ENCODE data around the gene TNFAIP1.
"Not testable (repeated sequence)": the region's sequence is repeated elsewhere in the genome, so short reads cannot be mapped to it uniquely, and the experiment has no call there.

Gene TNFAIP1

DNA sequence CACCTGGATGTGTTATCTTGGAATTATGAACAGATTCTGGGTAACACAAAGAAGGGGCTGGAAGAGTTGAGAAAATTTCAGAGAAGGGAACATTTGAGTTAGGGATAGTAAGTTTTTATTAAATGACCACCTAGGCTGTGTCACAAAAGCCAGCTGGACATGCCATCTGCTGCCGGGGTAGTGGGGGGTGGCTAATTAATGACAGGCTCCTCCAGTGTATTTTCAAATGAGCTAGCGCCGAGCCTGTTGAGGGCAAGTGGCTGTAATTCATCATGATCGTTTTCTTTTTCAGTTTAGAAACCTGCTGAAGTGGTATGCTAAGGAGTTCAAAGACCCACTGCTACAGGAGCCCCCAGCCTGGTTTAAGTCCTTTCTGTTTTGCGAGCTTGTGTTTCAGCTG, 10.3 kb upstream of the TNFAIP1 start:
- DNase-seq = no peak

DNA sequence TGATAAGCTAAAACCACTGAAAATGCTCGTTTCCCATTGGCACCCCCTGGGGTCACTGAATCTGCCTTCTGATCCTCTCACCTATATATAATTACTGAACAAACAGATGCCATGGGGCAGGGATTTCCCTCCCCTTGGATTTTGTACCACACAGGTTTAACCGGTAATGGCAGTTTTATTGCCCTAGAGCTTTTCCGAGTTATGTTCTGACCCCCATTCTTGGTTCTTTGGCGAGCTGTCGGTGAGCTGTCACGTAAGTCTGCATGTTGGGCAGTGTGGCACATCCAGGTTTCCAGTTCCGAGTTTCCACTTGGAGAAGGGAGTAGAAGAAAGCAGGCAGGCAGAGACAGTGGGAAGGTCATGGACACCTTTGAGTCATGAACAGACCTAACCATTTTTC, 9.4 kb upstream of the TNFAIP1 start:
- DNase-seq = no peak

DNA sequence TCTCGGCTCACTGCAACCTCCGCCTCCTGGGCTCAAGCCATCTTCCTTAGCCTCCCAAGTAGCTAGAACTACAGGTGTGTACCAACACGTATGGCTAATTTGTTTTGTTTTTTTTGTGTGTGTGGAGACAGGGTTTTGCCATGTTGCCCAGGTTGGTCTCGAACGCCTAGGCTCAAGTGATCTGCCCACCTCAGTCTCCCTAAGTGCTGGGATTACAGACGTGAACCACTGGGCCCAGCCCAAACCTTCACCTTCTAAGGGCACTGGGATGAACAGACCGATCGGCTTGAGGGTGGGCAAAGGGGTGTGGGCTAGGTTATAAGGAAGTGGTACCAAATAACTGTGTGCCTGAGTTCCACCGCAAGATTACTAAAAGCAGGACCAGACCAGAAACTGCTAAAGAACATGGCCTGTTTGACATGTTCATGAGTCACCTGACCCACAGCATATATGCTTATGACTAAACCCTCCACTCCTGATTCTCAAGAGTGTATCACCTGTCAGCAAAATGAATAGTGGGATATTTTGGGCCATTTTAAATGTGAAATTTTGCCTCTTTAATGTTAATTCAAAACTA, 8.4 kb upstream of the TNFAIP1 start:
- DNase-seq = no peak

DNA sequence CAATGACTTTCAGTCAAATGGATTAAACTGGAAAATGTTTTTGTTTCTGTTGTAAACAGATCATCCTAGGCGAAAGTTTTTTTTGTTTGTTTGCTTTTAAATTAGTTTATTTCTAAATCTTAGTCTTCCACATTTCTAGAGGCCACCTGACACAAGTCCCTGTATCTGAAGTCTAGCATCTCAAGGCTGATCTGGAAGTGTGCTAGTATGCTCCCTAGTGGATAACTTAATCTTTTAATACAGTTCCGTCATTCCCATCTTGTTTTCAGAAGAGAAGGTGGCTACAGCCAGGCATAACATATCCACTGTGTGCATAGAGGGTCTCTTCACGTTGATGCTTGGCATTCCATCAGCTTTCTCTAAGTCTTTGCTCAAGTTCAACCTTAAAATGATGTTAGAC, 7.9 kb upstream of the TNFAIP1 start:
- no peak for DNase-seq

DNA sequence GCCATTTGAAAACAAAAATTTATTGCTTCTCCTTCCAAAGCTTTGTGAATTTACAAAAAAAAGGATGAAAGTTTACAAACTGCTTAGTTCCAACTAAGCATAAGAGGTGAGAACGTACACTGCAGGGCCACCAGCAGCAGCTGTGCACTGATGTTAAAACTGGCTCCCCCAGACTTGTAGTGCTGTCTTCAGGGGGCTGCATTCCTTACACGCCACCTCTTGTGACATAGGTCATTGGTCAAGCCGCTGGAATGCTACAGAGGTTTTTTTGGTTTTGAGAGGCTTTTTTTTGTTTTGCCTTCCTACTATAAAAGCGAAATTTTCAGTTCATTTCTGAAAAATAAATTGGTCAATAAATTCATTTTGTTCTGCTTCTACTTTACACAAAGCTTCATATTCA, 7.2 kb upstream of the TNFAIP1 start:
- no peak for DNase-seq

DNA sequence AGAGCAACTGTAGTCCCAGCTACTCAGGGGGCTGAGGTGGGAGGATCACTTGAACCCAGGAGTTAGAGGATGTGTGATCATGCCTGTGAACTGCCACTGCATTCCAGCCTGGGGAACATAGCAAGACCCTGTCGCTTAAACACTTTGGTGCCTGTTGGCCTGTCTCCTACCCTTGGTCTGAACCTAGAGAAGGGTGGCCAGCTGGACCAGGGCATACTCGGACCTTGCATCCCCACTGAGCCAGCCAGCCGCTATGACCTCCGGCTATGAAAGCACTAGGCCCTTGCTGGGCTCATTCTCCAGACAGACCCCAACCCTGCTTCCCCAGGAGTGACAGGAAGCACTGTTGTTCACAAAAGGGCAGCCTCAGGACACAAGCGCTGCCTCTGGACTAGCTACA, 4.9 kb upstream of the TNFAIP1 start:
- no peak for DNase-seq

DNA sequence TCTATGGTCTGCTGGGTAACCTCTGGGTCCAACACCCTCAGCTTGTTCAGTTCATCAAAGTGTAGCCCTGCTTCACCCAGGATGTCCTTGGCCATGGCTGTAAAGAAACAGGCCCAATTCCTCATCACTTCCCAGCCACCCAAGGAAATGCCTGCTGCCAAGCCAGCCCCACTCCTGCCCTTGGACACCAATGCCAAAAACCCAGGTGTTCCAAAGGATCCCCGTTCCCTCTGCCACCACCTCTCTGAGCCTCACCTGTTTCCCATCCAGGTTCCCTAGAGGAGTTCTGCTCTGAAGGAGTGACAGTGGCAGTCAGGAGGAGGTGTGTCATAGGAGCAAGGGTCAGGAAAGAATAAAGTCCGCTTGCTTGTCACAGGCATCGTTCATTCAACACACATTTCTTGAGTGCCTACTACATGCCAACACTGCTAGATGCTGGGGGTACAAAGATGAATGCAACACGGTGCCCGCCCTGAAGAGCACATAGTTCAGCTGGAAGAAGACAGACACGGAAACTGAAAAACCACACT, 3.6 kb upstream of the TNFAIP1 start:
- no peak for DNase-seq

DNA sequence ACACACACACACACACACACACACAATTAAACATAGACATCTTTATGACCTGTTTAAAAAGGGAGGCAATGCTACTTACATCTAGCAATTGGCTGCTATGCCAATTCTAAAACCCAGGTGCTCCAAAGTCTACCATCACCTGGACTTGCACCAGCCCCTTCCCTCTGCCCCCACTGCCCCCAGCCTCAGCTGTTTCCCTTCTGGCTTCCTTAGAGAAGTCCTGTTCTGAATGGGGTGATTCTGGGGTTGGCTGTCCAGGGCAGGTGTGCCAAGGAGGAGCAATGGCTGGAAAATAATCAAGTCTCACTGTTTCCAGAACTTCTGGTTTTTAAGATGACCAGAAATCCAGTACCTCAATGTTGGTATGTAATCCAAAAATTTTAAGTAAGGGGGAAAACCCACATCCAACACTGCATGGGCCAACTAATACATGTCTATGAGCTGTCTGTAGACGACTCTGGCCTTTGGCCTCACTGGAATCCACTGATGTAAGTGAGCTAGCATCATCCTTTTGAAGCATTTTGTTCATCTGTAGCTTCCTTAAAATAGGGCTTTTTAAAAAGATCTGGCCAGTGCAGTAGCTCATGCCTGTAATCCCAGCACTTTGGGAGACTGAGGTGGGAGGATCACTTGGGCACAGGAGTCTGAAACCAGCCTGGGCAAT, 2.3 kb upstream of the TNFAIP1 start:
- DNase-seq = no peak

DNA sequence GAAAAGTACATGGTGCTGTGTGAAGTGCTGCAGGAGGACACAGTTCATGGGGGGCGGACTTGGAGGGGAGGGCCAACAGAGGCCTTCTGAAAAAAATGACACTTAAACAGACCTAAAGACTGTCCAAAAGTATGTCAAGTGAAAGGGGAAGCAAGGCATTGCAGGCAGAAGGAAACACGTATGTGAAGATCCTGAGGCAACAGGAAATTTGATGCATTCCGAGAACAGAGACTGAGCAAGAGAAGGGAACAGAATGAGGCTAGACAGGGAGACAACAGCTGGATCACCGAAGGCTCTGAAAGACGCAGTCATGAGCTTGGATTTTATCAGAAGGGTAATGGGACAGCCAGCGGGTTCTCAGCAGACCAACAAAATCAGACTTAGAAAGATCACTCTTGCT, 1.4 kb upstream of the TNFAIP1 start:
- DNase-seq = no peak

DNA sequence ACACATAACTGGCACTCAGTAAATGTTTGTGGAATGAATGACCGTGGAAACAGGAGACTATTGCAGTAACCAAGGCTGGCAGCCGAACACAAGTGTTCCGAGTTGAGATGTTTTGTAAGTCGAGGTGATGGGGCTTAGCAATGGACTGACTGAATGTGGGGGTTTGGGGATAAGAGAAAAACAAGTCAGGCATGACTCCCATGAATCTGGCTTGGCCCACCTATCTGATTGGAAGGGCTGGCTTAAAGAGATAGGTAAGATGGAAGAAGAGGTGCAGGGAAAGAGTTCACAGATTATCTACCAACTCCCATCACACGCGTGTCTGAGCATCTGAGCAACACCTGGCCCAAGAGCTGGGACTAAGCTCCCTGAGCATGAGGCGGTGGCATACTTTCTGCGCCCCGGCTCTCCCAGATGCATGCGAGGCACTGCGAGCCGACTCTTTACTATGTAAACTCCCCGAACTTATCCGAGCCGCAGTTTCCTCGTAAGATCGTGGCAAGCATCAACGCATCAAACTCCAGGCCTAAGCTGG, 828 bp upstream of the TNFAIP1 start:
- no peak for DNase-seq

DNA sequence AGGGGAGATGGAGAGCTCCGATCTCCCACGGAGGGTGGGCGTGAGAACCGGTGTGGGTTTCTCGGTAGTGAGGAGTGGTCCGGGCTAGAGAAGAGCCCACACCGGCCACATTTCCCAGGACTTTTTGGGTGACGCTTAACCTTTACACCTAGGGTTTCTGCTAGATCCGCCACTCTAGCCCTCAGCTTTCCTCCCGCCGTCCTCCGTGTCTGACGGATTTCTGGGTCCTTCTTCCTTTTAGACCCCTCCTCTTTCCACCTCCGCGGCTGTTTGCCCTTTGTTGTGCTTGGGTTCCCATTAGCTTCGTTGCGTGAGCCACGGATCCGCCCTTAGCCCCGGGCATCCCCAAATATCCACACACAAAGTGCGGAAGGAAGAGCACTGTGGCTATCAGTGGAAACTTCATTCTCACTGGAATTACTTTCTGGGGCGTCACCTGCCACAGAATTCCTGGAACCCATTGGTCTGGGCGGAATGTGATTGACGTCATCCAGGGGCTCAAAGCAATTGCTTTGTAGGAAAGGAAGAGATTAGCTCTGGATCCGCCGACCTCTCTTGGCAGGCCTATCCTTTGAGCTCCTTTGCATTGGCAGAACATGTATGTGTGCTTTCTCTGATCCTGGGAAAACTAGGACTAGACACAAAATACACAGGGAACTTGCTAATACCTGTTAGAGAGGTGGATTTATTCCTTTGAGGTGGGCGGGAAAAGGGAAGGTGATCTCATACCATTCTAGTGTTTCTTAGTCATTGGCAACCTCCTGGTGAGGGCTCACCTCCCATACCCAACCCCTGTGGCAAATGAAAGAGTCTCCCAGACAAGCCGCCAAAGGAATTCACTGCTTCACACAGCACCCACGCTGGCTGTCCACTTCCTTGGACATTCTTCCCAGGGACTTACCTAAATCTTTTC, 654 bp downstream of the TNFAIP1 start:
- DNase-seq = no peak

DNA sequence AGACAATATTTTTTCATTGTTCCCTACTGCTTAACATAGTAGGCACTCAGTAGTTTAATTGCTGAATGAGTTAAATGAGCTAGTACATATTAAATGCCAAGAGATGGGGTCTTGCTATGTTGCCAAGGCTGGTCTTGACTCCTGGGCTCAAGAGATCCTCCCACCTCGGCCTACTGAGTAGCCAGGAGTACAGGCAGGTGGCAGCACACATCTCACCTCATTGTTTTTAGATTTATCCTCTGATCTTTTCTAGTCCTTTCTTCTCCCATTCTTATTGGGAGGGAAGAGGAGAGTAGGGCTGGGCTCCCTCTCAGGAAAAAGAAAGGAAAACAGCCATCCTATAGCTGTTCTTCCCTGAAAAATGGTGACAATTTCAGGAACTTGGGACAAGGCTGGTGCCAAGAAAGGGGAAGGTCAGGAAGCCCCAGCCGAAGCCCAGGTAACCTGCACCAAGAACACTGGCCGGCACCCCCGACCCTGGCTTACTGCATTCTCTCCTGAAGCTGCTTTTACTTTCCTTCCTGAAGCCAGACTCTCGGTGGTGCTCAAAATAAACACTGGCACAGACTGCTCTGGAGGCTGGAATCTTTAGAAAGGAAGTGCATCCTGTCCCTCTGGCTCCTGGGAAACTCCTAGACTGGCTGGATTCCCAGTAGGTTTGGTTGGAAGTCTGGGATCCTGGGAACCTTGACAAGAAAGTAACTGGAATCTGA, 2.7 kb downstream of the TNFAIP1 start:
- DNase-seq = no peak

DNA sequence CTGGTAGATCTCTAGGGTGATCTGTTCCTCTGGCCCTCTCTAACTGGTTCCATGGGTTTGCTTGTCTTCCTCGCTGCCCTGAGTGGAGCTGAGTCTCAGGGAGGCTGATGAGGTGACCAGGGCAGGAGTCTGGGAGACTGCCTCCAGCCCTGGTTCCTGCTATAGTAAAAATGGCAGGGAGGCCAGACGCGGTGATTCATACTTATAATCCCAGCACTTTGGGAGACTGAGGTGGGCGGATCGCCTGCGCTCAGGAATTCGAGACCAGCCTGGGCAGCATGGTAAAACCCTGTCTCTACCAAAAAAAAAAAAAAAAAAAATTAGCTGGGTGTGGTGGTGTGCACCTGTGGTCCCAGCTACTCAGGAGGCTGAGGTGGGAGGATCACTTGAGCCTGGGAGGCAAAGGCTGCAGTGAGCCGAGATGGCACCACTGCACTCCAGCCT, 3.2 kb downstream of the TNFAIP1 start:
- not testable (repeated sequence) for DNase-seq

DNA sequence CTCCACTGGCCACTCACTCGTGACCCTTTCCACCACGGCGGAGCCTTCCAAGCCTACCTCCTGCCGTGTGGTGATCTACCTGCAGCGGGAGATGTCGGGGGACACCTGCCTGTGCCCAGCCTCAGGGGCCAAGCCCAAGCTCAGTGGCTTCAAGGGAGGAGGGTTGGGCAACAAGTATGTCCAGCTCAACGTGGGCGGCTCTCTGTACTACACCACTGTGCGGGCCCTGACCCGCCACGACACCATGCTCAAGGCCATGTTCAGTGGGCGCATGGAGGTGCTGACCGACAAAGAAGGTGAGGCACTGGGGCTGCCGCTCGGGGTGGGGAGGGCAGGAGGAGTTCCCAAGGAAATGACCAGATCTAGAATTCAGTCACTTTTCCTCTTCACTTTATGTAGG, 3.9 kb downstream of the TNFAIP1 start:
- no peak for DNase-seq

DNA sequence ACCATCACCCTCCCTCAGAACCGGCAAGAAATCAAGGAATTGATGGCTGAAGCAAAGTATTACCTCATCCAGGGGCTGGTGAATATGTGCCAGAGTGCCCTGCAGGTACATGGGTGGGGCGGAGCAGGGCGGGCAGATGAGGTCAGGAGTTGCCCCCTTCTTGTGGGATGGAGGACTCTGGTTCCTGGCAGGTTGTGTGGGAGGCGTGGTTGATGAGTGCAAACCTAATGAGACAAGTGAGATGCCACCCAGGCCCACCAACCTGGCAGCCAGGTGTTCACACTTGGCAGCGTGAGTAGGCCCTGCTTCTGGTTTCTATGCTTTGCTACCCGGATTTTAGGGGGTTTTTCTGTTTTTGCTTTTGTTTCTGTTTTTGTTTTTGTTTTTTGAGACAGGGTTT, 4.8 kb downstream of the TNFAIP1 start:
- no peak for DNase-seq

DNA sequence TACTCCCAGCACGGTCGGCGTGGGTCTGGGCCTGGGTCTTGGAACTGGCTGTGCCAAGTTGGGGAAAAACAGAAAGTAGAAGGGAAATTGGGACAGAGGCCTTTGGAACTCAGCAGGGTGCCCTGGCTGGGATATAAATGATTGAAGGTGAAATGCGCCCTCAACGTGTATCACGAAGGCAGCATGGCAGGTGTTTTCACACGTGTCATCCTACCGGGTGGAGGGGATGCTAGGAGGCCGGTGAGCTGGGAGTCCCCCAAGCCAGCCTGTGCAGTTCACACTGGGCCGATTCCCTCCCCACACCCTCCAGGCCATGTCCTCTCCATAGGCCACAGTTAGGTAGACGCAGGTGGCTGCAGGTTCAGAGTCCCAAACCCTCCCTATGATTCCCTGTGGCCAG, 6.0 kb downstream of the TNFAIP1 start:
- DNase-seq = no peak

DNA sequence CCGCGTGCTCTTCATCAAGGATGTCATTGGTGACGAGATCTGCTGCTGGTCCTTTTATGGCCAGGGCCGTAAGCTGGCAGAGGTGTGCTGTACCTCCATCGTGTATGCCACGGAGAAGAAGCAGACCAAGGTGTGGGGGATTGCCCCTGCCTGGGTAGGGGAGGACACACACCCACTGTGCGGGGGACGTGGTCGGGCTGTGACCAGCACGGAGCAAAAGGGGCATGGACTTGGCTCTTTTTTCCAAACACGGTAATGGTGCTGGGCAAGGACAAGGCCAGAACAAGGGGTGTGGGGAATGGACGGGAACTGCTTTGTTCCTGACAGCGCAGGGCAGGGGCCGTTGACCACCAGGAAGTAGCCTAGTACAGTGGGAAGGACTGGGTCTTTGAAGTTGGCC, 6.8 kb downstream of the TNFAIP1 start:
- DNase-seq = no peak

DNA sequence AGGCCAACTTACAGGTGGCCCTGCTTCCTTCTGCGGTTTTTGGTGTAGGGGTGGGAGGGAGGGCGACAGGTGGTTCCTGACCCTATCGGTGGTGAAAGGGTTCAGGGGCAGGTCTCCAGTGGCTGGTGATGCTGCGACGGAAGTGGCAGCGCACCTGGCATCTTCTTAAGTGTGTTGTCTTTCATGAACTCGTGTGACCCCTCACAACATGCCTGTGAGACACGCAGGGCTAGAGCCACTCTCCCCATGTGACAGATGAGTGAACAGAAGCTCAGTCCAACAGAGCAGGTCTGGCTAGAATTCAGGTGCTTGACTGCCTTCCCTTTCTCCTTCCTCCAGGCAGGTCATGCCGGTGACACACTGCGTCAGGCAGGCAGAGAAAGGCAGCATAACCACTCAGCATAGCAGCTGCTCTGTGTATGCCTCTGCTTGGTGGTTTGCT, 8.0 kb downstream of the TNFAIP1 start:
- DNase-seq = no peak

DNA sequence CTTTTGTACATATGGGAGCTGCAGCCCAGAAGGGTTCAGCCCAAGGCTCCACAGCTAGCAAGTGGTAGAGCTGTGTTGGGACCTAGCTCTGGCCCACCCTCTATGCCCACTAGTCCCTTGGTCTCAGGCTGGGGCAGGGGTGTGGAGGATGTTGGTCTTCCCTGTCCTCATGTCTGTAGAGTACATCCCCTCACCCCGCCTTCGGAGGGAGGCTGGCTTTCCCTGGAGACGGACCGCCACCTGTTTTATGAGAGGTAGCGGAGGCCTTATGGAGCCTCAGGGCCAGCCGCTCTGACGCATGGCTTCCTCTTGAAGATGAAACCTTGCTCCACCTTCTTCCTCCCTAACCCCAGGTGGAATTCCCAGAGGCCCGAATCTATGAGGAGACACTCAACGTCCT, 8.4 kb downstream of the TNFAIP1 start:
- no peak for DNase-seq

DNA sequence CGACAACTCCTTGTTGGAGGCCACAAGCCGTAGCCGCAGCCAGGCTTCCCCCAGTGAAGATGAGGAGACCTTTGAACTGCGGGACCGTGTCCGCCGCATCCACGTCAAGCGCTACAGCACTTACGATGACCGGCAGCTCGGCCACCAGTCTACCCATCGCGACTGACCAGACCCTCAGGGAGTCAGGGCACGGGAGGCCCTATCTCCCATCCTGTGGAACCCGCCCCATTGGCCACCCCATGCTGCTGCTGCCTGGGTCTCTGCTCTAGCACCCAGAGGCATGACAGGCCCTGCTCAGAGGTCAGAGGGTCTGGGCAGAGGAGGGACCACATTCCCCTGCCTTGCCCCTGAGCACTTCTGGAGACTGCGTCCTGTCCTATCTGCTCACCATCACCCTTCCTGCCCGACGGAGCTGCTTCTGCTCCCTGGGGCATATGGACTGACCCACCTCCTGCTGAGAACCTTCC, 8.9 kb downstream of the TNFAIP1 start:
- no peak for DNase-seq

DNA sequence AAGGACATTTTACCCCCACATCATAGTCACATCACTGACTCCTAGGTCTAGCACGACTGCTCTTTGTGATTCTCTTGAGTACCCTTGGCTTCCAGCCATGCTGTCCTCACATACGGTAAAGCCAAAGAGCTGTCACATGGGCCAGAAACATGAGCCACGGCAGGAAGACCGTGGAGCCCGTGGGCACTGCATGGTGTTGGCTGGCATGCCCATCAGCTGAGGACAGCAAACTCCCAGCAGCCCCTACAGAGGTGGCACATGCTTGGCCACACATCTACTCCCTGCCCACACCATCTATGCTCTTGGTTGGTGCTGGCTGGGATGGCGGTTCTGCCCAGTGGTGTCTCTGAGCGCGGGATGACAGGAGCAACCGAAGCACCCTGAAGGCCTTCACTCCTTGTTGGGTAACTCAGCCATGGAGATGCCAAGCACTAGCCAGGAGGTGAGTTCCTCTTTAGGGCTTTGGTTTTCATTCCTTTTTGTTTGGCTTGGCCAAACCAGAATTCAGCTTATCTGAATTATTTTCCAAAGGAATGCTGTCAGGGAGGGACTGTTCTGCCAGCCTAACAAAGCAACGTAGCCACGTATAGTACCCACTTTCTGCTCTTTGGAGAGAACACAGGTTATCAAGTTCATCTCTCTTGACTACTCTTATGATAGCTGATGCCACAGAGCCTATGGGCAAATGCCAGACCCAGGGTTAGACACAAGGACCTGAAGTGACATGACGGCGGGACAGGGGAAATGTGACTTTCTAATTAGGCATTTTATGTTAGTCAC, 10.0 kb downstream of the TNFAIP1 start:
- DNase-seq = no peak

DNA sequence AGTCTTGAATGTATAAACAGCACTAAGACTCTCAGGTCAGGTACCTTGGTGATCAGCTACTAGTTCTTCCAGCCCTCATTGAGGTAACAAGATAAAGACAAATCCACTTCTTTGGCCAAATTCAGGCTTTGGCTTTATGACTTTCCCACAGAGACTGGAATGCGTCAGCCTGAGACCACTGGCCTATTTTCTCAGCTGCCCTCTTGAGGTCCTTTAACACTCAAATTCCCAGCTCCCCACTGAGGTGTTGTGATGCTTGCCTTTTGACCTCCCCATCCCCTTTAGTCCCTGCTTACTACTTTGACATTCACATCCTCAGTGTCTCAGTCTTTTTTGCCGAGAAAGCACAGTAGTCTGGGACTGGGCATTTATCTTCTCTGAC, 10.6 kb downstream of the TNFAIP1 start:
- no peak for DNase-seq

Data from activated gamma-delta T cell (primary cell).